Hepatocyte (in vitro differentiated cells): ENCODE results near the gene DENND2D. TPM values are rescaled to one million over a fixed set of nuclear protein-coding genes. Genes with fewer than 3 reads are reported as not detected.

Experiments
- DNase-seq: peaks from one replicate; pipeline ENCODE4 v3.0.0-alpha.2; 2016; ENCODE audit warnings: low spot score
- H2AFZ ChIP-seq: fragments of 200-600 bp; sonication (generic); 2 replicates; pipeline ENCODE4 v1.6.0; 2016; ENCODE audit warnings: antibody characterized with exemption, mild to moderate bottlenecking
- H3K27ac ChIP-seq: fragments of 200-600 bp; sonication (generic); 2 replicates; pipeline ENCODE4 v1.5.1; 2016; ENCODE audit warnings: mild to moderate bottlenecking
- H3K27me3 ChIP-seq: fragments of 200-600 bp; sonication (generic); 2 replicates; pipeline ENCODE4 v1.6.1; 2016
- H3K36me3 ChIP-seq: fragments of 200-600 bp; sonication (generic); replicated peaks from 2 replicates; pipeline ENCODE4 v1.5.1; 2016; ENCODE audit warnings: low read depth; ENCODE audit not compliant: insufficient read depth
- H3K4me1 ChIP-seq: fragments of 200-600 bp; sonication (generic); 2 replicates; pipeline ENCODE4 v1.5.1; 2016; ENCODE audit warnings: mild to moderate bottlenecking, moderate library complexity; ENCODE audit not compliant: insufficient read depth
- H3K4me2 ChIP-seq: fragments of 200-600 bp; sonication (generic); 2 replicates; pipeline ENCODE4 v1.6.0; 2016
- H3K4me3 ChIP-seq: fragments of 200-600 bp; sonication (generic); 2 replicates; pipeline ENCODE4 v1.5.1; 2016; ENCODE audit warnings: mild to moderate bottlenecking
- H3K79me2 ChIP-seq: fragments of 200-600 bp; sonication (generic); 2 replicates; pipeline ENCODE4 v1.6.0; 2017; ENCODE audit warnings: mild to moderate bottlenecking
- H3K9me2 ChIP-seq: fragments of 200-600 bp; sonication (generic); replicated peaks from 2 replicates; pipeline ENCODE4 v1.6.0; 2017; ENCODE audit warnings: mild to moderate bottlenecking; ENCODE audit not compliant: insufficient read depth
- H3K9me3 ChIP-seq: fragments of 200-600 bp; sonication (generic); 2 replicates; pipeline ENCODE4 v1.5.1; 2016; ENCODE audit warnings: low read depth, mild to moderate bottlenecking
- H4K20me1 ChIP-seq: fragments of 200-600 bp; sonication (generic); 2 replicates; pipeline ENCODE4 v1.6.0; 2016; ENCODE audit warnings: mild to moderate bottlenecking; ENCODE audit not compliant: insufficient read depth, poor library complexity, severe bottlenecking
- CTCF ChIP-seq: fragments of 200-600 bp; sonication (generic); IDR thresholded peaks from 2 replicates; pipeline ENCODE4 v1.5.1; 2016; ENCODE audit warnings: antibody characterized with exemption, mild to moderate bottlenecking; ENCODE audit not compliant: poor library complexity
- EZH2 ChIP-seq: fragments of 200-600 bp; sonication (generic); IDR thresholded peaks from 2 replicates; pipeline ENCODE4 v1.6.1; 2016; ENCODE audit warnings: antibody characterized with exemption, mild to moderate bottlenecking, borderline replicate concordance
- EZH2phosphoT487 ChIP-seq: fragments of 200-600 bp; sonication (generic); IDR thresholded peaks from one replicate; pipeline ENCODE4 v1.6.1; 2018; ENCODE audit warnings: antibody characterized with exemption, mild to moderate bottlenecking, low read depth, moderate library complexity; ENCODE audit not compliant: unreplicated experiment, severe bottlenecking
- WGBS: methylation state at CpG from one replicate; pipeline ENCODE4 v1.1.6; 2016; ENCODE audit warnings: low lambda C conversion rate; ENCODE audit errors: missing lambda C conversion rate; 5-methylcytosine and 5-hydroxymethylcytosine counted together
- polyA plus RNA-seq: library from polyadenylated mRNA; unstranded; fragments of >200 nt; fragmentation: Nextera tagmentation; extraction: Ambion mirVana; gene quantifications from 2 replicates; pipeline ENCODE4 v1.2.1, GENCODE V29; 2016
- total RNA-seq: library from RNA; depleted of rRNA; stranded (reverse); fragments of >200 nt; gene quantifications from 2 replicates; pipeline ENCODE4 v1.2.3, GENCODE V29; 2014

Gene DENND2D
- total and polyA plus RNA-seq, 2 experiments from 2014 or later: 7.6 to 8.3 TPM

- Histone ChIP-seq H2AFZ (no peak overlapping the region), H3K4me3 (no peak overlapping the region), H3K4me1 (no peaks in the 10 kb centered on the region), H3K27ac (no peak overlapping the region), H3K9me3 (no peaks in the 10 kb centered on the region), H3K27me3 (no peaks in the 10 kb centered on the region), H4K20me1 (no peaks in the 10 kb centered on the region), H3K4me2 (no peak overlapping the region), H3K79me2 (no peaks in the 10 kb centered on the region), H3K9me2 (no peaks in the 10 kb centered on the region), H3K36me3 (no peaks in the 10 kb centered on the region)
- WGBS: 98% methylated on average over 6 of the region's 6 CpGs
- TF ChIP-seq CTCF: no peak
- TF ChIP-seq EZH2: no peak
- TF ChIP-seq EZH2phosphoT487: no peak
- DNase-seq: no peak
These were observed 17.0 kb downstream of the DENND2D start for GRCh38 chr1:111183308-111184069.

GRCh38 chr1:111182052-111182451 is 18.4 kb downstream of the DENND2D start:
- H3K27ac ChIP-seq: no peak overlapping the region
- no peak overlapping the region for H3K4me2 ChIP-seq
- H3K36me3 ChIP-seq: no peaks in the 10 kb centered on the region
- H3K27me3 ChIP-seq: no peaks in the 10 kb centered on the region
- H4K20me1 ChIP-seq: no peaks in the 10 kb centered on the region
- no peaks in the 10 kb centered on the region for H3K4me1 ChIP-seq
- H3K79me2 ChIP-seq: no peaks in the 10 kb centered on the region
- H3K9me2 ChIP-seq: no peaks in the 10 kb centered on the region
- TF ChIP-seq EZH2 (no peak), CTCF (no peak), EZH2phosphoT487 (no peak)
- DNase-seq: no peak
- WGBS: 96% methylated on average over 2 of the region's 2 CpGs
- H3K4me3 ChIP-seq: no peak overlapping the region
- no peak overlapping the region for H2AFZ ChIP-seq
- H3K9me3 ChIP-seq: no peaks in the 10 kb centered on the region

GRCh38 chr1:111179968-111180533 is 20.4 kb downstream of the DENND2D start:
- Histone ChIP-seq H3K9me3 (no peaks in the 10 kb centered on the region), H3K4me1 (no peaks in the 10 kb centered on the region), H3K4me3 (no peak overlapping the region), H3K36me3 (no peaks in the 10 kb centered on the region), H3K79me2 (no peaks in the 10 kb centered on the region), H2AFZ (no peak overlapping the region), H3K27ac (no peak overlapping the region), H4K20me1 (no peaks in the 10 kb centered on the region), H3K4me2 (no peak overlapping the region), H3K27me3 (no peaks in the 10 kb centered on the region), H3K9me2 (no peaks in the 10 kb centered on the region)
- no peak for DNase-seq
- TF ChIP-seq EZH2: no peak

- Histone ChIP-seq H3K27me3 (no peaks in the 10 kb centered on the region), H3K4me3 (no peak overlapping the region), H3K4me2 (no peak overlapping the region), H2AFZ (no peak overlapping the region), H3K4me1 (no peaks in the 10 kb centered on the region), H3K27ac (no peak overlapping the region), H3K9me3 (no peaks in the 10 kb centered on the region), H3K79me2 (no peaks in the 10 kb centered on the region), H4K20me1 (no peaks in the 10 kb centered on the region), H3K9me2 (no peaks in the 10 kb centered on the region), H3K36me3 (no peaks in the 10 kb centered on the region)
- no peak for DNase-seq
- 94% methylated on average over 1 of the region's 1 CpG for WGBS
- TF ChIP-seq CTCF (no peak), EZH2 (no peak), EZH2phosphoT487 (no peak)
These were observed 23.8 kb downstream of the DENND2D start for GRCh38 chr1:111176678-111177077.
